Hepatocyte (in vitro differentiated cells): ENCODE measurements around the gene GTPBP1.

Source experiments
- CTCF ChIP-seq: fragments of 200-600 bp; sonication (generic); IDR thresholded peaks from 2 replicates; pipeline ENCODE4 v1.5.1; 2016; ENCODE audit warnings: antibody characterized with exemption, mild to moderate bottlenecking; ENCODE audit not compliant: poor library complexity
- EZH2 ChIP-seq: fragments of 200-600 bp; sonication (generic); IDR thresholded peaks from 2 replicates; pipeline ENCODE4 v1.6.1; 2016; ENCODE audit warnings: antibody characterized with exemption, mild to moderate bottlenecking, borderline replicate concordance
- EZH2phosphoT487 ChIP-seq: fragments of 200-600 bp; sonication (generic); IDR thresholded peaks from one replicate; pipeline ENCODE4 v1.6.1; 2018; ENCODE audit warnings: antibody characterized with exemption, mild to moderate bottlenecking, low read depth, moderate library complexity; ENCODE audit not compliant: unreplicated experiment, severe bottlenecking

GRCh38 chr22:38760477-38761201 is 54.9 kb downstream of the GTPBP1 start:
- TF ChIP-seq EZH2: no peak
- no peak for TF ChIP-seq CTCF
- TF ChIP-seq EZH2phosphoT487: no peak
